SK-N-MC (cell line): ENCODE measurements around the gene TTLL11.
"Not testable (repeated sequence)": the region's sequence is repeated elsewhere in the genome, so short reads cannot be mapped to it uniquely, and the experiment has no call there.

Experiments
- DNase-seq: peaks from one replicate; pipeline ENCODE4 v3.0.0-alpha.2; 2011; ENCODE audit warnings: low read depth, low spot score
- H3K27ac ChIP-seq: fragments of 200-600 bp; sonication (generic); 2 replicates; pipeline ENCODE4 v1.5.1; 2016; ENCODE audit warnings: mixed run types
- H3K36me3 ChIP-seq: fragments of 200-600 bp; sonication (generic); 2 replicates; pipeline ENCODE4 v1.6.1; 2017; ENCODE audit warnings: antibody characterized with exemption, low read length, mixed read lengths; ENCODE audit not compliant: insufficient read depth
- H3K4me3 ChIP-seq: fragments of 200-600 bp; sonication (generic); 2 replicates; pipeline ENCODE4 v1.5.1; 2016
- H3K9ac ChIP-seq: fragments of 200-600 bp; sonication (generic); 2 replicates; pipeline ENCODE4 v1.8.0; 2017; ENCODE audit warnings: mixed run types, mixed read lengths; ENCODE audit not compliant: insufficient read length
- H3K9me3 ChIP-seq: fragments of 200-600 bp; sonication (generic); 2 replicates; pipeline ENCODE4 v1.6.1; 2017; ENCODE audit warnings: low read depth, mild to moderate bottlenecking, antibody characterized with exemption, low read length, moderate library complexity, mixed read lengths
- EZH2 ChIP-seq: fragments of 200-600 bp; sonication (generic); IDR thresholded peaks from one replicate; pipeline ENCODE4 v1.6.1; 2017; ENCODE audit warnings: antibody characterized with exemption
- FOXP2 ChIP-seq: optimal IDR thresholded peaks from 2 replicates; pipeline ENCODE3; 2011; ENCODE audit warnings: mild to moderate bottlenecking, moderate library complexity; ENCODE audit not compliant: insufficient read depth; ENCODE audit errors: extremely low read length, control extremely low read depth
- POLR2AphosphoS5 ChIP-seq: IDR thresholded peaks from 2 replicates; pipeline ENCODE4 v1.6.1; 2012; ENCODE audit warnings: mild to moderate bottlenecking, low read depth, low read length, borderline replicate concordance

The TTLL11 gene

GRCh38 chr9:121808781-121809180, 284.3 kb downstream of the TTLL11 start:
- TF ChIP-seq POLR2AphosphoS5 (no peak), EZH2 (no peak), FOXP2 (no peak)
- no peak for DNase-seq
- Histone ChIP-seq H3K27ac (no peak overlapping the region), H3K9ac (no peak overlapping the region), H3K36me3 (no peaks in the 10 kb centered on the region), H3K4me3 (no peak overlapping the region), H3K9me3 (peaks cover 6% of the 10 kb centered on the region; the same call in 1 of the 2 replicates)

- H3K36me3 ChIP-seq: no peaks in the 10 kb centered on the region
Measured at GRCh38 chr9:121807823-121808278, 285.3 kb downstream of the TTLL11 start.

GRCh38 chr9:121807069-121807822, 285.9 kb downstream of the TTLL11 start:
- no peaks in the 10 kb centered on the region for H3K36me3 ChIP-seq
- H3K9me3 ChIP-seq: peaks cover 6% of the 10 kb centered on the region; the same call in 1 of the 2 replicates
- no peak overlapping the region for H3K27ac ChIP-seq
- H3K9ac ChIP-seq: no peak overlapping the region
- TF ChIP-seq EZH2 (no peak), POLR2AphosphoS5 (no peak), FOXP2 (no peak)
- H3K4me3 ChIP-seq: no peak overlapping the region
- no peak for DNase-seq

More at GRCh38 chr9:121807823-121808278, 285.3 kb downstream of the TTLL11 start:
- Histone ChIP-seq H3K9ac (no peak overlapping the region), H3K27ac (no peak overlapping the region), H3K4me3 (no peak overlapping the region), H3K9me3 (peaks cover 6% of the 10 kb centered on the region; the same call in 1 of the 2 replicates)
- DNase-seq: no peak
- TF ChIP-seq EZH2 (no peak), POLR2AphosphoS5 (no peak), FOXP2 (no peak)

DNA sequence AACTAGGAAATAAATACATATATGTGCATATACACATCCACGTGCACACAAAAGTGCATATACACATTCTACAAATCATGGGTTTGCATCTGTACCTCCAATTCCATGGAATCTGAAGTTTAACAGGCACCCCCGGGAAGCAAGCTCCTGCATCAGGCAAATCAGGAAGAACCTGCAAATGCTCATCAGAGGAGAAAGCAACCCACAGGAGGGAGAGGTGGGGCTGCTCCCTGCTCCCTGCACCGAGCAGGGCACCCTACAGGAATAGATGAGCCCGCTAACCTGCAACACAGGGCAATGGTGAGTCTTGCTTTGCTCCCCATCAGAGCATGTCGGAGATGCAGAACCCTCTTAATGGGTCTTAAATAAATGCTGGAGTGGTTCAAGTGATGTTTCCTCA, 290.4 kb downstream of the TTLL11 start:
- no peaks in the 10 kb centered on the region for H3K36me3 ChIP-seq
- H3K4me3 ChIP-seq: no peak overlapping the region
- TF ChIP-seq POLR2AphosphoS5 (no peak), EZH2 (no peak), FOXP2 (no peak)
- no peak for DNase-seq
- peaks cover 6% of the 10 kb centered on the region; the same call in 1 of the 2 replicates for H3K9me3 ChIP-seq
- no peak overlapping the region for H3K27ac ChIP-seq
- H3K9ac ChIP-seq: no peak overlapping the region

- no peak for TF ChIP-seq POLR2AphosphoS5
- no peak for TF ChIP-seq FOXP2
- TF ChIP-seq EZH2: no peak
- Histone ChIP-seq H3K9me3 (peaks cover 6% of the 10 kb centered on the region; the same call in 1 of the 2 replicates), H3K9ac (no peak overlapping the region), H3K4me3 (no peak overlapping the region), H3K36me3 (no peaks in the 10 kb centered on the region), H3K27ac (no peak overlapping the region)
- DNase-seq: no peak
Measured at GRCh38 chr9:121801579-121801978, 291.5 kb downstream of the TTLL11 start.

- no peak for TF ChIP-seq POLR2AphosphoS5
- TF ChIP-seq FOXP2: no peak
- TF ChIP-seq EZH2: no peak
- Histone ChIP-seq H3K36me3 (no peaks in the 10 kb centered on the region), H3K9me3 (peaks cover 6% of the 10 kb centered on the region; the same call in 1 of the 2 replicates), H3K4me3 (no peak overlapping the region), H3K27ac (no peak overlapping the region), H3K9ac (no peak overlapping the region)
- no peak for DNase-seq
Measured at GRCh38 chr9:121800376-121800775, 292.7 kb downstream of the TTLL11 start.

DNA sequence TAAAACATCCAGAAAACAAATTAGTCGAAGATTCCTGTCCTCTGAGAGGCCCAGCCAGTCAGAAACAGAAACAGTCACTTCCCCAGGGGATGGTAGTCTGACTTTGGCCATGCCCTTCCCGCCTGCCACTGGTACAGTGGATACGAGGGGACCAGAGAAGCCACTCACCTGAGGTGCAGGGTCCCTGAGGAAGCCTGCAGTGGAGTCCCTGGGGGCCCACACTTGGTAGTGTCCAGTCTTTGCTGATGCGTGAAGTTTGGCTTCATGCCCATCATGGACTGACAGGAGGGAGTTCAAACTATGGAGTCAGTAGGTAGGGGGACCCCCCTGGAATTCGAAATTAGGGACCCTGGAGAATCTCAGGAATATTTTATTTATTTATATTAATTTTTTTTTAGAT, 294.2 kb downstream of the TTLL11 start:
- Histone ChIP-seq H3K9me3 (no peaks in the 10 kb centered on the region), H3K4me3 (no peak overlapping the region), H3K27ac (no peak overlapping the region), H3K36me3 (no peaks in the 10 kb centered on the region), H3K9ac (no peak overlapping the region)
- DNase-seq: no peak
- TF ChIP-seq FOXP2 (no peak), EZH2 (no peak), POLR2AphosphoS5 (no peak)

GRCh38 chr9:121797081-121797480, 296.0 kb downstream of the TTLL11 start:
- H3K9ac ChIP-seq: no peak overlapping the region
- H3K27ac ChIP-seq: no peak overlapping the region
- H3K9me3 ChIP-seq: no peaks in the 10 kb centered on the region
- DNase-seq: no peak
- no peaks in the 10 kb centered on the region for H3K36me3 ChIP-seq
- no peak for TF ChIP-seq EZH2
- H3K4me3 ChIP-seq: no peak overlapping the region

DNA sequence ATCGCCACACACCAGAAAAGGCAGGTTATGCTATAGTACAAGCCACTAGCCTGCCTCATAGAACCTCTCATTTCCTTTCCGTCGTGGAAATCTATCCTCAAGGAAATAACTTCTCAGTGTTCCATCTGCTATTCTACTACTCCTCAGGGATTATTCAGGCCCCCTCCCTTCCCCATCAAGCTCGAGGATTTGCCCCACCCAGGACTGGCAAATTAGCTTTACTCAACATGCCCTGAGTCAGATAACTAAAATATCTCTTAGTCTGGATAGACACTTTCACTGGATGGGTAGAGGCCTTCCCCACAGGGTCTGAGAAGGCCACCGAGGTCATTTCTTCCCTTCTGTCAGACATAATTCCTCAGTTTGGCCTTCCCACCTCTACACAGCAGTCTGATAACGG, 298.8 kb downstream of the TTLL11 start:
- H3K36me3 ChIP-seq, H3K4me3 ChIP-seq, H3K9me3 ChIP-seq, H3K27ac ChIP-seq, DNase-seq, H3K9ac ChIP-seq: not testable (repeated sequence)

GRCh38 chr9:121792476-121792875, 300.6 kb downstream of the TTLL11 start:
- DNase-seq, H3K27ac ChIP-seq, H3K9me3 ChIP-seq, H3K4me3 ChIP-seq, H3K36me3 ChIP-seq, H3K9ac ChIP-seq: not testable (repeated sequence)
